Cardiac muscle cell (in vitro differentiated cells and primary cell): ENCODE results near the gene PADI3. TPM values are rescaled to one million over a fixed set of nuclear protein-coding genes. Genes with fewer than 3 reads are reported as not detected.

Experiments
- DNase-seq, 2 donors: peaks; one replicate each; pipeline versions ENCODE4 v3.0.0 to v3.0.0-alpha.2; 2010 to 2017; ENCODE audit warnings: low read depth in 1 of 2, low spot score in 1 of 2
- H3K27ac ChIP-seq: fragments of 200-600 bp; sonication (generic); 2 replicates; pipeline ENCODE4 v1.5.1; 2016
- H3K27me3 ChIP-seq: fragments of 200-600 bp; sonication (generic); 2 replicates; pipeline ENCODE4 v1.6.0; 2016; ENCODE audit warnings: control low read depth
- H3K36me3 ChIP-seq: fragments of 200-600 bp; sonication (generic); 2 replicates; pipeline ENCODE4 v1.5.1; 2016; ENCODE audit warnings: control low read depth
- H3K4me1 ChIP-seq: fragments of 200-600 bp; sonication (generic); 2 replicates; pipeline ENCODE4 v1.8.1; 2017; ENCODE audit warnings: low read depth, mild to moderate bottlenecking, mixed run types
- H3K4me3 ChIP-seq: fragments of 200-600 bp; sonication (generic); 2 replicates; pipeline ENCODE4 v1.5.1; 2016; ENCODE audit warnings: mild to moderate bottlenecking
- H3K9me3 ChIP-seq: fragments of 200-600 bp; sonication (generic); 2 replicates; pipeline ENCODE4 v1.5.1; 2017; ENCODE audit warnings: low read depth, mild to moderate bottlenecking, control low read depth
- CTCF ChIP-seq: IDR thresholded peaks from 2 replicates; pipeline ENCODE4 v1.5.1; 2012; ENCODE audit warnings: low read depth, mild to moderate bottlenecking, low read length
- polyA plus RNA-seq: library from polyadenylated mRNA; unstranded; fragments of >200 nt; fragmentation: Nextera tagmentation; extraction: Ambion mirVana; gene quantifications from 2 replicates; pipeline ENCODE4 v1.2.1, GENCODE V29; 2016
- total RNA-seq: library from RNA; depleted of rRNA; stranded (reverse); fragments of >200 nt; gene quantifications from 2 replicates; pipeline ENCODE4 v1.2.3, GENCODE V29; 2016

The PADI3 gene
- total and polyA plus RNA-seq, 2 experiments from 2014 or later, result 0.24 TPM; not detected in 1

- DNase-seq, result peak; percentile 84 to 89
- TF ChIP-seq CTCF, result no peak
- Histone ChIP-seq H3K27ac (peak overlapping the region; percentile 79), H3K4me3 (no peak overlapping the region), H3K27me3 (no peaks in the 10 kb centered on the region), H3K36me3 (no peaks in the 10 kb centered on the region), H3K9me3 (no peaks in the 10 kb centered on the region), H3K4me1 (peaks cover 21% of the 10 kb centered on the region)
Observed at GRCh38 chr1:17212487-17213121, 36.3 kb upstream of the PADI3 start.

DNA sequence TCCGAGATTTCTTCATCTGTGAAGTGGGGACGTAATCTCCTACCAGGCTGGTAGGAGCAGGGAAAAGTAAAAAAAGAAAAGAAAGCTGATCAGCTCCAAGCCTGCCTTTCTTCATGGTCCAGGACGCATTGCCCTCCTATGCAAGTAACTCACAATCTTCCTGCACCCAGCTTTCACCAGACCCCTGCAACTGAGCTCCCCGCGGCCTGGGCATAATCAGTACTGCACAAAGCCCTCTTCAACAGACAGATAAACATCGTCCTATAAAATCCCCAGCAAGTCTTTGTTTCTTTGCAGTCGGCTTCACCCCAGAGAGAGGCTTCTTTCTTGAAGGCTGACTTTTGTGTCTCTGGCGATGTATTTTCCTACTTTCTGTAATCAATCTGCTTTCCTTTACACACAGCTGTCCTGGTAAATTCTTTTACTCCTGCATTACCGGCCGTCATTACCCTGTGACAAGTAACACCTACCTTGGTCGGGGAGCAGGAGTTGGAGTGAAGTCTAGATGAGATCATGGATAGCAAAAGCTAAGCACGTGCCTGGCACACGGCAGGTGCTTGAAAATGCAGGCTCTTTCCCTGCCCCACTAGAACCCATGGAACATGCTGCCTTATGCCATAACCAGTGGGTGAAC, 35.6 kb upstream of the PADI3 start:
- no peaks in the 10 kb centered on the region for H3K36me3 ChIP-seq
- H3K27me3 ChIP-seq, result no peaks in the 10 kb centered on the region
- no peaks in the 10 kb centered on the region for H3K9me3 ChIP-seq
- peaks cover 21% of the 10 kb centered on the region for H3K4me1 ChIP-seq
- DNase-seq, result no peak
- H3K4me3 ChIP-seq, result no peak overlapping the region
- TF ChIP-seq CTCF, result no peak
- H3K27ac ChIP-seq, result peak overlapping the region; percentile 79

DNA sequence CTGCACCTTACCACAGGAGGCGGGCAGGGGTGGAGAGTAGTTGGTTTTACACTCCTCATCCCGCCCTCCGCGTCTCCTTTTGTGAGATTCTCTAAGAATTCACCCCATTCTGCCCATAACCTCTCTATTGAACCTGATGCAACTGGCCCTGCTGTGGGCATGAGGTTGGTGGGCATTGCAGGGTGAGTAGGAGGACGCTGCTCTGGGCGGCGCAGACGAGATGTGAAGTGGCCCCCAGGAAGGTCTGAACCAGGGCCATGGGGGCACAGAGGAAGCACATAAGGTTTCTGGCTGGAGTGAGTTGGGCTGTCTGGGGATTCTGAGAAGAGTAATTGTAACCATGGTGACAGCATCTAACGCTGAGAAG, 35.1 kb upstream of the PADI3 start:
- H3K4me1 ChIP-seq, result peaks cover 21% of the 10 kb centered on the region
- no peak for TF ChIP-seq CTCF
- H3K4me3 ChIP-seq, result no peak overlapping the region
- peak overlapping the region; percentile 79 for H3K27ac ChIP-seq
- no peak for DNase-seq
- no peaks in the 10 kb centered on the region for H3K9me3 ChIP-seq
- H3K36me3 ChIP-seq, result no peaks in the 10 kb centered on the region
- H3K27me3 ChIP-seq, result no peaks in the 10 kb centered on the region

DNA sequence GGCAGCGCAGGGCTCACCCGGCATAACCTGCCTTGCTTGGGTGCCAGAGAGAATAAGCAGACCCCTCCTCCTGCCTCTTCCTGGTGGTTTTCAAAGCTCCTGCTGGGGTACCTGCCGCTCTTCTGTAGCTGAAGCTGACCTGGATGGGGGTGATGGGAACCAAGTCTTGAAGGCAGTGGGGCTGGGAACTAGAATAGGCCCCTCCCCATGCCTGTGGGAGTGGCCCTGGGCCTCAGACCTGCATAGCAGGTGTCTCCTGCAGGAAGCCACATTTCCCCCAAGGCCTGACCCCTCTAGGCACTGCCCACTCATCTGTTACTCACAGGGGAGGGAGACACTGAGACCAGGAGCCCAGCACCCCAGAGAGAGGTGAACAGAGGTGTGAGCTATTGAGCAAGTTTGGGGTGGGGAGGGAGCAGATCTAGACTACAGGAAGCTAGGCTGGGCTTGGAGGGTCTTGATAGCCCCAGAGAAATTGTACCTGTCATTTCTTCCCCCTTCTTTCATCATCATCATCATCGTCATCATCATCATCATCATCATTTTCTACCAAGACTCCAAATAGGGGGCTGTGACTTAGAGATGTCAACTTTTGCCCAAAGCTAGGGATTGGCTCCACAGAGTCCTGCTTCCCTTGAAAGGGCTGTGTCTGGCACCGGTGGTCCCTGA, 33.9 kb upstream of the PADI3 start:
- Histone ChIP-seq H3K4me3 (no peak overlapping the region), H3K9me3 (no peaks in the 10 kb centered on the region), H3K4me1 (peaks cover 21% of the 10 kb centered on the region), H3K27ac (no peak overlapping the region), H3K27me3 (no peaks in the 10 kb centered on the region), H3K36me3 (no peaks in the 10 kb centered on the region)
- no peak for DNase-seq
- TF ChIP-seq CTCF, result no peak

GRCh38 chr1:17215545-17215890, 33.4 kb upstream of the PADI3 start:
- no peak overlapping the region for H3K4me3 ChIP-seq
- no peak overlapping the region for H3K27ac ChIP-seq
- no peaks in the 10 kb centered on the region for H3K36me3 ChIP-seq
- no peak for TF ChIP-seq CTCF
- H3K9me3 ChIP-seq, result no peaks in the 10 kb centered on the region
- no peaks in the 10 kb centered on the region for H3K27me3 ChIP-seq
- peaks cover 21% of the 10 kb centered on the region for H3K4me1 ChIP-seq
- no peak for DNase-seq
